K562 (cell line): ENCODE measurements around the gene INPP4B. TPM values are rescaled to one million over a fixed set of nuclear protein-coding genes. Genes with fewer than 3 reads are reported as not detected.

Experiments used
- ATAC-seq: fragments of 200-7000 bp; cut with Tn5 transposase; 3 replicates; pipeline ENCODE4 v1.9.1; 2020; ENCODE audit warnings: moderate library complexity
- BruUV-seq: library from RNA; stranded (reverse); fragments of 400-500 nt; replicated peaks from 2 replicates; lab custom pipeline; 2021; lab: Mats Ljungman, UMichigan
- CTCF ChIA-PET: fragments of 300-600 bp; formaldehyde crosslinking; extraction: SDS; loops from one replicate; lab custom pipeline; 2021; ENCODE audit warnings: low intra/inter-chr PET ratio; lab: Yijun Ruan, JAX
- POLR2A ChIA-PET: fragments of 300-600, 350-650 bp; sonication (Branson Sonifier 250); formaldehyde crosslinking; extraction: SDS; loops from one replicate; lab custom pipeline; 2021; ENCODE audit warnings: antibody characterized with exemption, inconsistent platforms; lab: Yijun Ruan, JAX
- DNase-seq, 4 experiments: peaks; one replicate each; pipeline versions ENCODE4 v3.0.0 to v3.0.0-alpha.2; 2011 to 2018; ENCODE audit warnings: low spot score in 3 of 4, mixed read lengths in 3 of 4; ENCODE audit errors: extremely low read depth in 1 of 4
- FAIRE-seq: peaks from 2 replicates; lab custom pipeline; 2011; peaks lifted over from hg19 to GRCh38; lab: Jason Lieb, UNC
- H2AFZ ChIP-seq: 2 replicates; pipeline ENCODE4 v1.6.0; 2011; ENCODE audit warnings: low read depth, low read length, control low read depth, inconsistent platforms
- H3K27ac ChIP-seq: fragments of 200-600 bp; 3 replicates; pipeline ENCODE4 v1.8.0; 2011; ENCODE audit warnings: low read depth, mild to moderate bottlenecking, control low read depth, inconsistent platforms, low read length, moderate library complexity, mixed read lengths; ENCODE audit errors: extremely low read depth
- H3K27me3 ChIP-seq, 2 experiments: fragments of 300-600 bp in 1 of 2; 2 replicates in 1 of 2; 3 replicates in 1 of 2; pipeline versions ENCODE4 v1.6.0 to v1.8.0; 2011; ENCODE audit warnings: inconsistent platforms in 2 of 2, low read length in 2 of 2, mild to moderate bottlenecking in 1 of 2, mixed read lengths in 1 of 2, moderate library complexity in 1 of 2; ENCODE audit not compliant: control insufficient read depth in 2 of 2, insufficient read depth in 2 of 2
- H3K36me3 ChIP-seq: fragments of 300-600 bp; 3 replicates; pipeline ENCODE4 v1.8.0; 2011; ENCODE audit warnings: mild to moderate bottlenecking, low read length, inconsistent platforms; ENCODE audit not compliant: control insufficient read depth, insufficient read depth
- H3K4me1 ChIP-seq, 2 experiments: fragments of 200-600 bp in 1 of 2; replicated peaks in 1 of 2; 2 replicates in 1 of 2; 3 replicates in 1 of 2; pipeline versions ENCODE4 v1.5.1 to v1.8.0; 2011; ENCODE audit warnings: inconsistent platforms in 2 of 2, low read length in 2 of 2, mild to moderate bottlenecking in 1 of 2, mixed read lengths in 1 of 2, moderate library complexity in 1 of 2; ENCODE audit not compliant: control insufficient read depth in 2 of 2, insufficient read depth in 2 of 2
- H3K4me2 ChIP-seq: 2 replicates; pipeline ENCODE4 v1.6.1; 2011; ENCODE audit warnings: low read length, control low read depth, inconsistent platforms, mixed read lengths; ENCODE audit not compliant: insufficient read depth
- H3K4me3 ChIP-seq: fragments of 200-600 bp; sonication (generic), shearing (Covaris generic); 2 replicates; pipeline ENCODE4 v1.5.1; 2016; ENCODE audit warnings: control low read depth, inconsistent platforms
- H3K79me2 ChIP-seq: fragments of 200-600 bp; 3 replicates; pipeline ENCODE4 v1.8.0; 2011; ENCODE audit warnings: low read length, inconsistent platforms; ENCODE audit not compliant: control insufficient read depth, insufficient read depth
- H3K9ac ChIP-seq, 2 experiments: 2 replicates each; pipeline versions ENCODE4 v1.6.0 to v1.6.1; 2011; ENCODE audit warnings: low read depth in 2 of 2, low read length in 2 of 2, control low read depth in 1 of 2, inconsistent platforms in 1 of 2, mild to moderate bottlenecking in 1 of 2, mixed read lengths in 1 of 2; ENCODE audit not compliant: insufficient read depth in 1 of 2
- H3K9me1 ChIP-seq: one replicate; pipeline ENCODE4 v1.6.0; 2011; ENCODE audit warnings: inconsistent platforms, mild to moderate bottlenecking, low read length, moderate library complexity; ENCODE audit not compliant: control insufficient read depth, insufficient read depth
- H3K9me3 ChIP-seq: replicated peaks from 2 replicates; pipeline ENCODE4 v1.5.1; 2011; ENCODE audit warnings: low read depth, low read length, inconsistent platforms; ENCODE audit not compliant: control insufficient read depth, insufficient read depth
- H4K20me1 ChIP-seq: replicated peaks from 2 replicates; pipeline ENCODE4 v1.6.1; 2011; ENCODE audit warnings: low read length, inconsistent platforms, mixed read lengths; ENCODE audit not compliant: control insufficient read depth, insufficient read depth
- DIDO1 ChIP-seq: fragments of 450-650 bp; IDR thresholded peaks from 2 replicates; pipeline ENCODE4 v1.6.1; 2016; ENCODE audit warnings: low read depth, missing biosample characterization, missing genetic modification characterization
- ID3 ChIP-seq, 2 experiments: fragments of 250-450 bp in 1 of 2; fragments of 450-650 bp in 1 of 2; sonication (Bioruptor Pico) in 1 of 2; IDR thresholded peaks; 2 replicates each; pipeline versions ENCODE4 v1.6.1 to v1.8.0; 2016 to 2021; ENCODE audit warnings: mild to moderate bottlenecking in 2 of 2, moderate library complexity in 2 of 2, missing compliant biosample characterization in 1 of 2, missing genetic modification characterization in 1 of 2
- MED1 ChIP-seq: sonication (generic); formaldehyde crosslinking; IDR thresholded peaks from 2 replicates; pipeline ENCODE4 v1.8.1; 2023; ENCODE audit warnings: missing genetic modification reagents, borderline replicate concordance
- STAT6 ChIP-seq: sonication (generic); formaldehyde crosslinking; IDR thresholded peaks from 2 replicates; pipeline ENCODE4 v1.8.1; 2023; ENCODE audit warnings: mild to moderate bottlenecking, missing genetic modification reagents
- TEAD4 ChIP-seq, 2 experiments: sonication (generic) in 1 of 2; formaldehyde crosslinking in 1 of 2; IDR thresholded peaks; 2 replicates each; pipeline versions ENCODE4 v1.6.1 to v1.8.0; 2012 to 2022; ENCODE audit warnings: borderline replicate concordance in 1 of 2, inconsistent platforms in 1 of 2, low read length in 1 of 2, mild to moderate bottlenecking in 1 of 2, missing genetic modification reagents in 1 of 2
- WGBS: fragments of 100-300 bp; shearing (Covaris generic); methylation state at CpG from one replicate; pipeline ENCODE4 v1.1.6; 2016; ENCODE audit warnings: low coverage, mixed read lengths; ENCODE audit not compliant: insufficient coverage; ENCODE audit errors: missing lambda C conversion rate; 5-methylcytosine and 5-hydroxymethylcytosine counted together
- in situ Hi-C: fragments of 300-500 bp; cut with MboI; formaldehyde crosslinking; loops from 4 replicates; pipeline ENCODE4 v1.15.0; 2018; ENCODE audit warnings: inconsistent platforms, mixed read lengths
- intact Hi-C: fragments of 100-400 bp; cut with micrococcal nuclease; formaldehyde crosslinking; loops from 2 replicates; pipeline ENCODE4 v1.14.2; 2022
- polyA plus RNA-seq, 8 experiments: library from polyadenylated mRNA; depleted of rRNA in 4 of 8; stranded (reverse) in 5 of 8; unstranded in 3 of 8; fragments of >200 nt; fragmentation: Nextera tagmentation in 2 of 8; fragmentation: Illumina TruSeq in 1 of 8; extraction: Ambion mirVana in 2 of 8; extraction: Trizol in 1 of 8; gene quantifications; 2 replicates each; pipeline versions ENCODE4 v1.2.1 to v1.2.3, GENCODE V29; 2011 to 2014; ENCODE audit warnings: inconsistent platforms in 1 of 8, missing spikeins in 1 of 8
- total RNA-seq, 7 experiments: library from RNA; depleted of rRNA in 6 of 7; stranded (reverse); fragments of >200 nt in 6 of 7; fragmentation: Illumina TruSeq in 2 of 7; extraction: Trizol in 2 of 7; gene quantifications; 2 replicates each; pipeline versions ENCODE4 v1.2.1 to v1.2.3, GENCODE V29; 2011 to 2021; ENCODE audit warnings: low replicate concordance in 1 of 7

INPP4B gene
- total and polyA plus RNA-seq, 9 of the 15 experiments (the other 6 are each of a cell fraction or from before 2014, with no cell fraction given), result 0.04 to 0.11 TPM; not detected in 7

- H3K9me1 ChIP-seq, result no peaks in the 10 kb centered on the region
- DNase-seq, result no peak
- no peaks in the 10 kb centered on the region for H3K27me3 ChIP-seq
- 0% methylated on average over 1 of the region's 1 CpG for WGBS
- no peaks in the 10 kb centered on the region for H3K4me1 ChIP-seq
- no peak overlapping the region for H2AFZ ChIP-seq
- POLR2A ChIA-PET, result no interaction called here
- no TSS peak for BruUV-seq
- TF ChIP-seq ID3 (CRISPR knock-in tag; IDR thresholded peaks at IDR 0.05), result no peak
- TF ChIP-seq ID3 (tag; IDR thresholded peaks at IDR 0.05), result no peak
- TF ChIP-seq TEAD4 (IDR thresholded peaks at IDR 0.05; ENCODE audit: low read length), result no peak
- TF ChIP-seq TEAD4 (CRISPR knock-in tag; IDR thresholded peaks at IDR 0.05; ENCODE audit: borderline replicate concordance), result no peak
- no peak for TF ChIP-seq STAT6 (CRISPR knock-in tag)
- TF ChIP-seq MED1 (CRISPR knock-in tag), result no peak
- TF ChIP-seq DIDO1, result no peak
- TF ChIP-seq, all 486 proteins: peak for 0
- FAIRE-seq (no peak), ATAC-seq (no peak)
- Histone ChIP-seq H3K27ac (no peak overlapping the region), H3K4me2 (no peak overlapping the region), H3K79me2 (no peaks in the 10 kb centered on the region), H4K20me1 (no peaks in the 10 kb centered on the region), H3K4me3 (no peak overlapping the region), H3K9me3 (no peaks in the 10 kb centered on the region), H3K9ac (no peak overlapping the region), H3K36me3 (no peaks in the 10 kb centered on the region)
- CTCF ChIA-PET, result no interaction called here
- intact Hi-C loops, result no loop called here
- in situ Hi-C loops, result no loop called here
Observed at GRCh38 chr4:142416121-142416520, 430.0 kb downstream of the INPP4B start.
